ENCODE results near the gene MEF2A.

The MEF2A gene

GRCh38 chr15:99762288-99762687 is 196.5 kb downstream of the MEF2A start:
- DNase-seq (ENCODE audit: low read depth in 2 of 2, low spot score in 1 of 2): no peak

- DNase-seq (ENCODE audit: low read depth in 2 of 2, low spot score in 1 of 2): no peak
Measured at GRCh38 chr15:99763827-99764226, 198.0 kb downstream of the MEF2A start.

- DNase-seq (ENCODE audit: low read depth in 2 of 2, low spot score in 1 of 2): no peak
Measured at GRCh38 chr15:99764522-99764921, 198.7 kb downstream of the MEF2A start.
